Measurements from ENCODE around the gene RFC4. TPM values are rescaled to one million over a fixed set of nuclear protein-coding genes. Genes with fewer than 3 reads are reported as not detected.

Gene RFC4
- total RNA-seq, 1 donor from 2014 or later: 12.4 TPM

DNA sequence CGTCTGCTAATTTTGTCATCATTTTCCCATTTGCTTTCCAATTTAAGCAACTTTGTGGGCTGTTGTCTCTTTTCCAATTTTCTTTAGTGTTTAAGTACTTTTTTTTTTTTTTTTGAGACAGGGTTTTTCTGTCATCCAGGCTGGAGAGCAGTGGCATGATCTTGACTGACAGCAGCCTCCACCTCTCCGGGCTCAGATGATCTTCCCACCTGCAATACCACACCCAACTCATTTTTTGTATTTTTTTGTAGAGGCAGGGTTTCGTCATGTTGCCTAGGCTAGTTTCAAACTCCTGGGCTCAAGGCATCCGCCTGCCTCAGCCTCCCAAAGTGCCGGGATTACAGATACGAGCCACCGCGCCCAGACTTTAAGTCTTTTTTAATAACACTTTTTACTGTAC, 49.1 kb downstream of the RFC4 start:
- Mint-ChIP-seq H3K27ac (ENCODE audit: unreplicated experiment) (no peak overlapping the region), H3K4me1 (ENCODE audit: low read depth) (peaks cover 9% of the 10 kb centered on the region), H3K27me3 (ENCODE audit: low read depth) (peaks cover 2% of the 10 kb centered on the region)

DNA sequence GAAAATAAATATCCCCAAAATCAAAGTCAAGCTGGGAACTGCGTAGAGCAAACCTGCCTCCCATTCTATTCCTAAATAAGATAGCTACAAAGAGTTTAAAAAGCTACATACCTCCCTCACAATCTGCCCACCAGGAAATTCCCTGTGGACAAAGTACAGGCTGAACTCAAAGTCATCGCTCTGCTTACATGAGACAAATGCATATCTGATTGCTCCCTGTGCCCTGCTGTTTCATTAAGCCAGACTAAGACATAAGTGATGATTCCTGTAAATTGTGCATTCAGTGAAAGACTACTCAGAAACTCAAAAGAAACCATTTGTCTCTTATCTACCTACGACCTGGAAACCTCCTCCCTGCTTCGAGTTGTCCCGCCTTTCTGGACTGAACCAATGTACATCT, 51.4 kb downstream of the RFC4 start:
- no peak for DNase-seq (ENCODE audit: low spot score)
- no peaks in the 10 kb centered on the region for H3K9me3 Mint-ChIP-seq (ENCODE audit: low read depth)
- no peak overlapping the region for H3K4me3 Mint-ChIP-seq (ENCODE audit: unreplicated experiment)
- H3K4me1 Mint-ChIP-seq (ENCODE audit: low read depth): peaks cover 9% of the 10 kb centered on the region
- H3K27me3 Mint-ChIP-seq (ENCODE audit: low read depth): peaks cover 2% of the 10 kb centered on the region
- TF ChIP-seq, protein P1, sequence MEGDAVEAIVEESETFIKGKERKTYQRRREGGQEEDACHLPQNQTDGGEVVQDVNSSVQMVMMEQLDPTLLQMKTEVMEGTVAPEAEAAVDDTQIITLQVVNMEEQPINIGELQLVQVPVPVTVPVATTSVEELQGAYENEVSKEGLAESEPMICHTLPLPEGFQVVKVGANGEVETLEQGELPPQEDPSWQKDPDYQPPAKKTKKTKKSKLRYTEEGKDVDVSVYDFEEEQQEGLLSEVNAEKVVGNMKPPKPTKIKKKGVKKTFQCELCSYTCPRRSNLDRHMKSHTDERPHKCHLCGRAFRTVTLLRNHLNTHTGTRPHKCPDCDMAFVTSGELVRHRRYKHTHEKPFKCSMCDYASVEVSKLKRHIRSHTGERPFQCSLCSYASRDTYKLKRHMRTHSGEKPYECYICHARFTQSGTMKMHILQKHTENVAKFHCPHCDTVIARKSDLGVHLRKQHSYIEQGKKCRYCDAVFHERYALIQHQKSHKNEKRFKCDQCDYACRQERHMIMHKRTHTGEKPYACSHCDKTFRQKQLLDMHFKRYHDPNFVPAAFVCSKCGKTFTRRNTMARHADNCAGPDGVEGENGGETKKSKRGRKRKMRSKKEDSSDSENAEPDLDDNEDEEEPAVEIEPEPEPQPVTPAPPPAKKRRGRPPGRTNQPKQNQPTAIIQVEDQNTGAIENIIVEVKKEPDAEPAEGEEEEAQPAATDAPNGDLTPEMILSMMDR (IDR thresholded peaks at IDR 0.05): no peak
- no peak overlapping the region for H3K27ac Mint-ChIP-seq (ENCODE audit: unreplicated experiment)
- no peaks in the 10 kb centered on the region for H3K36me3 Mint-ChIP-seq (ENCODE audit: low read depth)

More for the DNA sequence above, 49.1 kb downstream of the RFC4 start:
- no peak for DNase-seq (ENCODE audit: low spot score)
- Mint-ChIP-seq H3K9me3 (ENCODE audit: low read depth) (no peaks in the 10 kb centered on the region), H3K4me3 (ENCODE audit: unreplicated experiment) (no peak overlapping the region), H3K36me3 (ENCODE audit: low read depth) (no peaks in the 10 kb centered on the region)
- TF ChIP-seq, protein P1 (IDR thresholded peaks at IDR 0.05): no peak

DNA sequence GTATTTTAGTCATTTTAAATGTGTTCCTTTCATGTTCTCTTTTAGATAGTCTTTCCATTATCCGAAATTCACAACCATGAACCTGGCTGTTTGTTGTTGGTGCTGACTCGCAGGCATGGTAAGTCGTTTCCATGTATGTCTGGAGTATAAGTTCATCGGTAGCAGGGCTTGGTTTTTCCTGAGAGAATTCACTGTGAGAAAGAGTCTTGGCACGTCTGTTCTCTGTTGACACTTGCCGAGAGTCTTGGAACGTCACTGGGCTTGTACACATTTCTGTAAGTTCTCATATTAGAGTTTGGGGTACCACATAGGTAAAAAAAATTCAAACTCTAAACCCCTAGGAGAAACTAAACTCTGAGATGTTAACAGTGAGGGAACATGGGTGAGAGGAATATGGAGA, 52.3 kb downstream of the RFC4 start:
- no peak overlapping the region for H3K4me3 Mint-ChIP-seq (ENCODE audit: unreplicated experiment)
- peaks cover 9% of the 10 kb centered on the region for H3K4me1 Mint-ChIP-seq (ENCODE audit: low read depth)
- peaks cover 2% of the 10 kb centered on the region for H3K27me3 Mint-ChIP-seq (ENCODE audit: low read depth)
- no peak for DNase-seq (ENCODE audit: low spot score)
- TF ChIP-seq, protein P1 (IDR thresholded peaks at IDR 0.05): no peak
- no peak overlapping the region for H3K27ac Mint-ChIP-seq (ENCODE audit: unreplicated experiment)
- H3K36me3 Mint-ChIP-seq (ENCODE audit: low read depth): no peaks in the 10 kb centered on the region
- H3K9me3 Mint-ChIP-seq (ENCODE audit: low read depth): no peaks in the 10 kb centered on the region

GRCh38 chr3:186751480-186751879, 54.8 kb downstream of the RFC4 start:
- Mint-ChIP-seq H3K27ac (ENCODE audit: unreplicated experiment) (no peak overlapping the region), H3K36me3 (ENCODE audit: low read depth) (no peaks in the 10 kb centered on the region), H3K9me3 (ENCODE audit: low read depth) (no peaks in the 10 kb centered on the region), H3K4me3 (ENCODE audit: unreplicated experiment) (no peak overlapping the region), H3K27me3 (ENCODE audit: low read depth) (no peaks in the 10 kb centered on the region), H3K4me1 (ENCODE audit: low read depth) (peaks cover 9% of the 10 kb centered on the region)
- DNase-seq (ENCODE audit: low spot score): no peak
- TF ChIP-seq, protein P1 (IDR thresholded peaks at IDR 0.05): no peak

- Mint-ChIP-seq H3K27ac (ENCODE audit: unreplicated experiment) (no peak overlapping the region), H3K4me3 (ENCODE audit: unreplicated experiment) (no peak overlapping the region), H3K36me3 (ENCODE audit: low read depth) (no peaks in the 10 kb centered on the region), H3K27me3 (ENCODE audit: low read depth) (no peaks in the 10 kb centered on the region), H3K9me3 (ENCODE audit: low read depth) (no peaks in the 10 kb centered on the region), H3K4me1 (ENCODE audit: low read depth) (peaks cover 16% of the 10 kb centered on the region)
- DNase-seq (ENCODE audit: low spot score): no peak
- TF ChIP-seq, protein P1 (IDR thresholded peaks at IDR 0.05): no peak
These were observed 56.0 kb downstream of the RFC4 start for GRCh38 chr3:186750316-186750715.

Data from chondrocyte (in vitro differentiated cells).